Stomach smooth muscle (tissue), 2 donors: ENCODE data around the gene RNASE3.
"Not testable (repeated sequence)": the region's sequence is repeated elsewhere in the genome, so short reads cannot be mapped to it uniquely, and the experiment has no call there.

ENCODE experiments used
- H3K27ac ChIP-seq: one replicate; pipeline ENCODE4 v1.7.0; 2013; ENCODE audit warnings: mild to moderate bottlenecking, low read length, inconsistent platforms
- H3K27me3 ChIP-seq, 2 donors: one replicate each; pipeline ENCODE4 v1.7.0; 2013; ENCODE audit warnings: low read length in 2 of 2; ENCODE audit not compliant: insufficient read depth in 2 of 2, control insufficient read depth in 1 of 2
- H3K36me3 ChIP-seq, 2 donors: one replicate each; pipeline ENCODE4 v1.7.0; 2013; ENCODE audit warnings: low read length in 2 of 2; ENCODE audit not compliant: control insufficient read depth in 2 of 2, insufficient read depth in 2 of 2
- H3K4me1 ChIP-seq: one replicate; pipeline ENCODE4 v1.7.0; 2013; ENCODE audit warnings: low read length; ENCODE audit not compliant: control insufficient read depth, insufficient read depth
- H3K4me3 ChIP-seq, 2 donors: one replicate each; pipeline ENCODE4 v1.7.0; 2013; ENCODE audit warnings: low read length in 2 of 2
- H3K9ac ChIP-seq, 2 donors: one replicate each; pipeline ENCODE4 v1.7.0; 2013; ENCODE audit warnings: low read length in 2 of 2, mild to moderate bottlenecking in 1 of 2
- H3K9me3 ChIP-seq, 2 donors: one replicate each; pipeline ENCODE4 v1.7.0; 2013; ENCODE audit warnings: low read length in 2 of 2; ENCODE audit not compliant: control insufficient read depth in 2 of 2
- donor health status: healthy.
- donor health status: Pancreatic carcinoma.

The RNASE3 gene

DNA sequence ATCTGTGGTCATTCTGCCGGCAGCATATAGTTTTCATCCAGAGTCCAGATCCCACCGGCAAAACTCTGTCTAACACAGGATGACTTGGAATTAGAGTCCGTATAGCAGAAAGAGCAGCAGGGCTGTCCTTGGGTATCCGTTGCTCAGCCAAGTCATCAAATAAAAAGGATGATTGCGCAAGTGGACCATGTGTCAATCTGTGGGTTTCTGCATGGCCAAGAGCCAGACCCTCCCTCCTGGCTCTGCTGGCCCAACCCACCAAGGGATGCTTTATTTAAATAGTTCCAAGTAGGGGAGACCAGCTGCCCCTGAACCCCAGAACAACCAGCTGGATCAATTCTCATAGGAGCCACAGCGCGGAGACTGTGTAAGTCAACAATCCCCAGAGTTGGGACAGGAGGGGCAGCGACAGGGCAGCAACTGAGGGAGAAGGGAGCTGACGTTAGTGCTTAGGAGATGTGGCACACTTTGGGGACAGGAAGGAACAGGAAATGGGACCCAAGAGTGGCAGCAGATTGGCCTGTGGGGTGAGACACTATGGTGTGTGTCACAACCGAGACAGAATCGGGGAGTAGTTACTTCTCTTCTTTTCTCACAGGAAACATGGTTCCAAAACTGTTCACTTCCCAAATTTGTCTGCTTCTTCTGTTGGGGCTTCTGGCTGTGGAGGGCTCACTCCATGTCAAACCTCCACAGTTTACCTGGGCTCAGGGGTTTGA, 28.0 kb downstream of the RNASE3 start:
- not testable (repeated sequence) for H3K9me3 ChIP-seq, H3K36me3 ChIP-seq, H3K4me3 ChIP-seq, H3K27me3 ChIP-seq, H3K27ac ChIP-seq, H3K4me1 ChIP-seq, H3K9ac ChIP-seq

- not testable (repeated sequence) for H3K4me3 ChIP-seq, H3K27ac ChIP-seq, H3K9ac ChIP-seq, H3K9me3 ChIP-seq, H3K36me3 ChIP-seq, H3K4me1 ChIP-seq, H3K27me3 ChIP-seq
Observed at GRCh38 chr14:20923766-20924297, 32.6 kb downstream of the RNASE3 start.

DNA sequence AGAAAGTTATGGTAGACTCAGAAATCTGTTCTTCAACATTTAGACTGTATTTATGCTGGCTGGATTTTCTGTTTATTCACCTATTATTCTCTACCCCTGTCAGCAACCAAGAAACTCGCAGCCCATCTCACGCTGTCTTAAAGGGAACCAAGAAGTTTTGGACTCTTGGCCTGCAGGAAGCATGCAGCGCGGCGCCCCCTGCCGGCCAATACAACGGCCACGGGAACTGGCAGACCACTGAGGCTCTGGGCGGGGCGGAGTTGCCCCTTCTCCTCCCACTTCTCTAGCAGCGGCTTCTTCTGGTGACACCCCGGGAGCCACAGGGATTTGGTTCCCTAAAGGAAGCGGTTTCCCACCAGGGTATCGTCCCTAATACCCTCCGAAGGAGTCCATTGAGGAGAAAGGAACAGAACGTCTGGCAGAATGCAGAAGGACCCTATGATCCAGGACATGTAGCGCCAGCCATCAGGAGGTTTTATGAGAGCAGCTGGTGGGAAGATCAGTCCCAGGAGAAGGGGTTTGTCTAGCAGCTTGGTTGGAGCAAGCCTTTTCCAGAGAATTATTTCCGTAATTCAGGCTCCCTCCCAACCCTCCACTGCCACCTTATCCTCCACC, 43.1 kb downstream of the RNASE3 start:
- Histone ChIP-seq H3K27me3 (peaks cover 0 to 2% of the 10 kb centered on the region in 2 donors), H3K27ac (no peak overlapping the region), H3K36me3 (no peaks in the 10 kb centered on the region), H3K9ac (no peak overlapping the region), H3K4me1 (no peaks in the 10 kb centered on the region), H3K4me3 (no peak overlapping the region), H3K9me3 (no peaks in the 10 kb centered on the region)

GRCh38 chr14:20935303-20935984, 44.3 kb downstream of the RNASE3 start:
- Histone ChIP-seq H3K27ac (no peak overlapping the region), H3K9me3 (no peaks in the 10 kb centered on the region), H3K4me3 (no peak overlapping the region), H3K36me3 (no peaks in the 10 kb centered on the region), H3K9ac (no peak overlapping the region), H3K4me1 (no peaks in the 10 kb centered on the region), H3K27me3 (peaks cover 0 to 2% of the 10 kb centered on the region in 2 donors)
